Subcutaneous abdominal adipose tissue (tissue), 5 donors: Measurements from ENCODE around the gene ADCY7.
A peak's percentile ranks its signal among the peaks of the same experiment; 100 is the strongest.

Experiments used
- H3K27ac ChIP-seq: one replicate; pipeline ENCODE4 v1.7.0; 2013; ENCODE audit warnings: low read depth, mild to moderate bottlenecking, inconsistent platforms, low read length, moderate library complexity
- H3K27me3 ChIP-seq, 5 donors: one replicate each; pipeline ENCODE4 v1.7.0; 2013; ENCODE audit warnings: low read length in 5 of 5, inconsistent platforms in 1 of 5; ENCODE audit not compliant: control insufficient read depth in 5 of 5, insufficient read depth in 4 of 5
- H3K36me3 ChIP-seq, 5 donors: one replicate each; pipeline ENCODE4 v1.7.0; 2013; ENCODE audit warnings: low read length in 5 of 5; ENCODE audit not compliant: control insufficient read depth in 5 of 5, insufficient read depth in 5 of 5
- H3K4me1 ChIP-seq, 5 donors: one replicate each; pipeline ENCODE4 v1.7.0; 2013; ENCODE audit warnings: low read length in 5 of 5, mild to moderate bottlenecking in 3 of 5, moderate library complexity in 1 of 5; ENCODE audit not compliant: control insufficient read depth in 5 of 5, insufficient read depth in 5 of 5
- H3K4me3 ChIP-seq, 5 donors: one replicate each; pipeline ENCODE4 v1.7.0; 2013; ENCODE audit warnings: low read length in 5 of 5, low read depth in 1 of 5
- H3K9ac ChIP-seq, 5 donors: one replicate each; pipeline ENCODE4 v1.7.0; 2013; ENCODE audit warnings: low read length in 5 of 5, mild to moderate bottlenecking in 4 of 5, moderate library complexity in 3 of 5
- H3K9me3 ChIP-seq, 5 donors: one replicate each; pipeline ENCODE4 v1.7.0; 2013; ENCODE audit warnings: low read length in 5 of 5; ENCODE audit not compliant: control insufficient read depth in 5 of 5
- donor health status: healthy.
- donor health status: healthy.
- donor health status: healthy.
- donor health status: healthy.
- donor health status: healthy.

ADCY7 gene

DNA sequence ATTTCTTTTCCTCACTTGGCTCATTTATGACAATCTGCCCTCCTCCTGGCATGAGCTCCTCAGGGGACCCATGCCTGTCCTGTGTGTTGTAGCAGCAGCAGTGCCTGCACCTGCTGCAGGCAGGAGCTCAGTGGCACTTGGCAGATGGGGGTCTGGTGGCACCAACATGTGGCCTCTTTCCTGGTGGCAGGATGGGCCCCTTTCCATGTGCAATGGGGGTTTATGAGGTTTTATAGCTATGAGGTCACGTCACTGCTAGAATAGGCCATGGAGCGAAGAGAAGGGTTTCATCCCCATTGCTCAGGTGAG, 7.0 kb downstream of the ADCY7 start:
- Histone ChIP-seq H3K4me1 (peaks cover 0 to 63% (median 29%) of the 10 kb centered on the region in 5 donors), H3K4me3 (no peak overlapping the region), H3K36me3 (no peaks in the 10 kb centered on the region), H3K9me3 (no peaks in the 10 kb centered on the region), H3K27me3 (no peaks in the 10 kb centered on the region), H3K27ac (no peak overlapping the region), H3K9ac (no peak overlapping the region)

DNA sequence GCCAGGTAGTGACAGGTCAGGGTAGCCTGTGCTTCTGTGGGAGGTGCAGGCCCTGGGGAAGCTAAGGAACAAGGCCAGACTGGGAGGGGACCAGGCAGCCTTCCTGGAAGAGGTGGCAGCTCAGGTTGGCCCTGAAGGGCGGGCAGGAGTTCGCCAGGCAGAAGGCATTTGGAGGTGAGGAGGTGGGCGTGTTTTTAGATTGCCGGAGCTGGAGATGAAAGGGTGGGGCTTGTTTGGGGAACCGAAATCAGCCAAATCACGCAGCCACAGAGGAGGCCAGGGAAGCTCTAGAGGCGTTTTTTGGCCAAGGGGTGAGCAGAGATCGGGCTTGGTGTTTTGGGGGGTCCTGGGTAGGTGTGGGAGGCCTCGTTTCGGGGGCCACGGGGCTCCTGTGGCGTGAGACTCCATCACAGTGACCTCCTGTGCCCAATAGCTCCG, 7.6 kb downstream of the ADCY7 start:
- peak overlapping the region in 2 of 5 donors; percentile 31 to 43 for H3K9ac ChIP-seq
- H3K9me3 ChIP-seq = no peaks in the 10 kb centered on the region
- H3K27ac ChIP-seq = peak overlapping the region; percentile 24
- no peaks in the 10 kb centered on the region for H3K36me3 ChIP-seq
- H3K4me3 ChIP-seq = peak overlapping the region in 3 of 5 donors; percentile 10 to 64 (median 53)
- peaks cover 0 to 65% (median 29%) of the 10 kb centered on the region in 5 donors for H3K4me1 ChIP-seq
- no peaks in the 10 kb centered on the region for H3K27me3 ChIP-seq

DNA sequence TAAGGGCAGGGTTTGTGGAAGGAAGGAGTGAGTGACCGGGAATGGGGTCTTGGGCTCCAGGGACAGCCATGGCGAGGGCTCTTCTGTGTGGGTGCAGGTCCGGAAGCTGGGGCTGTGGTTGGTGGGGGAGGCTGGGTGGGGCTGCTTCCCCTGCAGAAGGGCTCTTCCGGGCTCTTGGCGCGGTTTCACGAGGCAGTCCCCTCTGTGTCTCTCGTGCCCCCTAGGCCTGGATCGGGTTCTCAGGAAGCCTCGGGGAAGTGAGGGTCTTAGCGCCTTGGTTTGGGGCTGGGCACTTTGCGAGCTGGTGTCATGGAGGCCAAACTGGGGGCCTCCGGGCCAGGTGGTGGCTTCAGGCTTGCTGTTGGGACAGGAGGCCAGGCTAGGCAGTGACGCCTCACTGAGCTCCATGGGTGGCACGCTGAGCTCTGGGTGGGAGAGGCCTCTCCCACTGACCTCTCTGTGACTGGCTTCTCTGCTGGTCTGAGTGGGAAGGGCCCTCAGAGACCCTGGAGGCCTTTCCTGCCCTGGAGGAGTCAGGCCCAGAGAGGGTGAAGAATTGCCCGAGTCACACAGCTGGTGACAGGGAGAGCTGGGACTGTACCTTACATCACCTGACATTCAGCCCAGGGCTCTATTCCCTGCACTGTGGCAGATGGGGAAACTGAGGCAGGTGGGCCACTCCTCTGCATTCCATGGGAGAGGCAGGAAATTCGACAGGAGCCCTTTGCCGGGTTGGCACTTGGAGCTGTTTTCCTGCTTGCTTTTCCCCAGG, 8.2 kb downstream of the ADCY7 start:
- Histone ChIP-seq H3K4me3 (peak overlapping the region; percentile 35 to 64 (median 53)), H3K27me3 (no peaks in the 10 kb centered on the region), H3K4me1 (peaks cover 0 to 67% (median 29%) of the 10 kb centered on the region in 5 donors), H3K27ac (peak overlapping the region; percentile 50), H3K9me3 (no peaks in the 10 kb centered on the region), H3K36me3 (no peaks in the 10 kb centered on the region), H3K9ac (peak overlapping the region in 4 of 5 donors; percentile 21 to 69 (median 62))

DNA sequence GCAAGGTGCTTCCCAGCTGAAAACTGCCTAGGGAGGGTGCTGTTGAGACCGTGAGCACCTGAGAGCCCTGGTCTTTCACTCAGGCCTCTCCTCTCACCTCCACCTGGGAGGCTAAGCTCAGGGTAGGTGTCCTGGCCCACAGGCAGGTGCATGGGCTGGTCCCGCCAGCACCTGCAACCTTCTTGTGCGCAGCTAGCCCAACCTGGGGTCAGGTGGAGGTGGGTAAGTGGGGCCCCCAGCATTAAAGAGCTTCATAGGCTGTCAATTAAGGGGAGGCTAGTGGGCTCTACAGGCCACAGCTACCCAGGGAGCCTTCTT, 8.7 kb downstream of the ADCY7 start:
- Histone ChIP-seq H3K36me3 (no peaks in the 10 kb centered on the region), H3K27me3 (no peaks in the 10 kb centered on the region), H3K4me3 (peak overlapping the region; percentile 35 to 64 (median 53)), H3K9me3 (no peaks in the 10 kb centered on the region), H3K4me1 (peaks cover 0 to 71% (median 30%) of the 10 kb centered on the region in 5 donors), H3K27ac (peak overlapping the region; percentile 50), H3K9ac (peak overlapping the region in 3 of 5 donors; percentile 57 to 69 (median 68))

DNA sequence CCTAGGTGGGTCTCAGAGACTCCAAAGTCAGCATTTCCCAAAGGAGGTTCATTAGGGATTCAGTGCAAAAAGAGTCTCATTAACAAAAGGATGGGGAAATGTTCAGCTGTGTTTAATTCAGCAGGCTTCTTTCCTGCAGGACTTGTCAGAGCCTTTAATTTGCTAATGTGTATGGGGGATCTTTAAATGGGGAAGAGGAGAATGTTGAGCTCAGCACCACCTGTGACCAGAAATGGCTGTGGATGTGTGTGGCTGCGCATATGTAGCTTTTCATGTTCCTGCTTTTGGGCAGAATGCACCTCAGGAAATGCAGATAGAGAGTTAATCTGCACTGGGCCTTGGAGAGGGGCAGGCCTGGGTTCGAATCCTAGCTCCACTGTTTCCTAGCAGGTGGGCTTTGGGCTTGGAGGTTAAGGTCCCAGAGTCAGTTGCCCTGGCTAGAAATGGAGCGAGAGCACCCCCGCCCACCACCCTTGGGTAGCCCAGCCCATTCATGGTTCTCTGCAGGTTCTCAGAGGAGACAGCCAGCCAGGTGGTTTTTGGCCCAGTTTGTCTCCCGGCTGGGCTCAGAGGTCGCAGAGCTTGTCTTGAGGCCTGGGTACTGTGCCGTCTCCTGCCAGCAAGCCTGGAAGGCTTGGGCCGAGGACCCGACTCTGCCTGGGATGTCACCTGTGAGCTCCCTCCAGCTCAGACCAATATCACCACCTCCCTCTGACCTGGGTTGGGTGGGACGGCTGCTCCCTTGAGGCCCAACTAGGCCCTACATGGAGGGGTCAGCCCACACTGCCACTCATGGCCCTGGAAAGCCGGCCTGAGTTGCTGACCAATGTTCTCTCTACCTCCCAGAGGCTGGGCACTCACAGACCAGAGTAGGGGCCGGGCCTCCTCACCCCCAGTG, 9.3 kb downstream of the ADCY7 start:
- Histone ChIP-seq H3K9me3 (no peaks in the 10 kb centered on the region), H3K9ac (peak overlapping the region in 3 of 5 donors; percentile 9 to 68 (median 57)), H3K4me1 (peaks cover 0 to 70% (median 32%) of the 10 kb centered on the region in 5 donors), H3K27me3 (no peaks in the 10 kb centered on the region), H3K4me3 (peak overlapping the region in 3 of 5 donors; percentile 35 to 64 (median 53)), H3K27ac (peak overlapping the region; percentile 50), H3K36me3 (no peaks in the 10 kb centered on the region)

DNA sequence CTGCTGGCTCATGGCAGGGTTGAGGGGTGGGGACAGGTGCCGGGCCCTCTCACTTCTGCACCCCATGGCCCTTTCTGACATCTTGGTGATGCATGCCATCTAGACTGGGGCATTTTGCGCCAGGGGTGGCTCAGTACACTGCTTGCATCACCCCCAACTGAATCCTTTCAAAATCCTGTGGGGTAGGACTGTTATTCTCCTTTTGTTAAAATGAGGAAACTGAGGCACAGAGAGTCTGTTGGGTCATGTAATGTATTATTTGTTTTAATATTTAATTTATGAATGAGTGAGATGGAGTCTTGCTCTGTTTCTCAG, 9.9 kb downstream of the ADCY7 start:
- H3K4me1 ChIP-seq = peaks cover 0 to 71% (median 34%) of the 10 kb centered on the region in 5 donors

DNA sequence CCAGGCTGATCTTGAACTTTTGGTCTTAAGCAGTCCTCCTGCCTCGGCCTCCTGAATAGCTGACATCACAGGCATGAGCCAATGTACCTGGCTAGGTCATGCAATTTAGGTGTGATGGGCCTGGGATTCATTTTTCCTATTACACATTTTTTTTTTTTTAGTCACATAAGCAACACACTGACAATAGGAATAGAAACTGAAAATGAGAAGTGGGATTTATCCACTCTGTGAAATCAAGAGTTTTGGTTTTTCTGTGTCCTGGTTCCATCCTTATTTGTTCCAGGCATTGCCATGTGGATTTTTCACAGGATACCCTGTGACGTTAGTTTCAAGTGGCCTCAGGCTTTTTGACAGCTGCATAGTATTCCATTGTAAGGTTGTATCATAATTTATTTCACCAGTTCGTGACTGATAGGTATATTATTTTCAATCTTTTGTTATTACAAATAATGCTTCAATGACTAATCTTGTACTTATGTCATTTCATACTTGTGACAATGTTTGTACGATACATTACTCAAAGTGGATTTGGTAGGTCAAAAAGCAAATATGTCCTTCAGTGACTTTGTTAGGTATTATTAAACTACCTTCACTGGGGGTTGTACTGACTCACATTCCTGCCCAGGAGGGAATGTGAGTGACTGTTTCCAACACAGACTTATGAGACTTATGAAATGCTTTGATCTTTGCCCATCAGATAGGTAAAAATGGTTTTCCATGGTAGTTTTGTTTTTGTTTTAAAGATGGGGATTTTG, 10.6 kb downstream of the ADCY7 start:
- Histone ChIP-seq H3K9ac (no peak overlapping the region), H3K27ac (no peak overlapping the region), H3K36me3 (no peaks in the 10 kb centered on the region), H3K4me1 (peaks cover 0 to 74% (median 39%) of the 10 kb centered on the region in 5 donors), H3K4me3 (no peak overlapping the region), H3K27me3 (no peaks in the 10 kb centered on the region), H3K9me3 (no peaks in the 10 kb centered on the region)

More for the DNA sequence above, 9.9 kb downstream of the ADCY7 start:
- Histone ChIP-seq H3K9me3 (no peaks in the 10 kb centered on the region), H3K36me3 (no peaks in the 10 kb centered on the region), H3K27ac (no peak overlapping the region), H3K4me3 (peak overlapping the region in 1 of 5 donors; percentile 64), H3K9ac (peak overlapping the region in 1 of 5 donors; percentile 51), H3K27me3 (no peaks in the 10 kb centered on the region)

DNA sequence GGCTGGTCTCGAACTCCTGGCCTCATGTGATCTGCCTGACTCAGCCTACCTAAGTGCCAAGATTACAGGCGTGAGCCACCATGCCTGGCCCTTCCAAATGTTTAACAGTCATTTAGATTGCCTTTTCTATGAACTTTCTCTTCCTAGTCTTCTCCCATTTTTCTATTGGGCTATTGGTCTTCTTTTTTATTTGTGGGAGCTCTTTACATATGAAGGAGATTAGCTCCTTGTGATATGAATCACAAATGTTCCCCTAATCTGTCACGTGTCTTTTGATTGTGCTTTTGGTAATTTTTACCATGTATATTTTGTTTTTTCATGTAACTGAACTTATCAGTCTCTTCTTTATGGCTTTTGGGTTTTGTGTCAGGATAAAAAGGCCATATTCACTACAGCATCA, 11.9 kb downstream of the ADCY7 start:
- Histone ChIP-seq H3K27ac (no peak overlapping the region), H3K27me3 (no peaks in the 10 kb centered on the region), H3K36me3 (no peaks in the 10 kb centered on the region), H3K9ac (no peak overlapping the region), H3K4me3 (no peak overlapping the region), H3K9me3 (no peaks in the 10 kb centered on the region), H3K4me1 (peaks cover 2 to 74% (median 40%) of the 10 kb centered on the region in 5 donors)

DNA sequence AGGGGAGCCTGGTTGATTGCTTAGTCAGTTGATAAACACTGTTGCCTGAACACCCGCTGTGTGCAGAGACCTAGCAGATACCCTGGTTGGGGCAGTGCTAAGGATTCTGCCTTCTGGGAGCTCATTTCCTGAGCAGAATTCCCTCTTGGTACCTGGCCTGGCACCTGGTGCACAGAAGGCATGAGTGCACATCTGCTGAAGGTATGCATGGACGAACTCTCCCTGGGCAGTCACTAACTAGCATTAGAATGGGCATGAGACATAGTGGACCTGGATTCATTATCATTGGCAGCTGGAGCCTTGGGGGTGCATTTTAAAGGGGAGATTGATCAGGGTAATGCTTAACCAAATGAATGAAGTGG, 13.1 kb downstream of the ADCY7 start:
- Histone ChIP-seq H3K27ac (peak overlapping the region; percentile 29), H3K27me3 (no peaks in the 10 kb centered on the region), H3K9me3 (no peaks in the 10 kb centered on the region), H3K4me3 (peak overlapping the region in 2 of 5 donors; percentile 39 to 45), H3K36me3 (no peaks in the 10 kb centered on the region), H3K4me1 (peaks cover 8 to 78% (median 48%) of the 10 kb centered on the region in 5 donors), H3K9ac (no peak overlapping the region)
